ENCODE measurements around the gene GRIPAP1.
A peak's percentile ranks its signal among the peaks of the same experiment; 100 is the strongest.

Gene GRIPAP1

GRCh38 chrX:49037883-49038475 is 35.9 kb upstream of the GRIPAP1 start:
- FAIRE-seq (no peak), DNase-seq (ENCODE audit: insufficient read length, low spot score) (no peak)
- TF ChIP-seq POLR2A (IDR thresholded peaks at IDR 0.05; ENCODE audit: low read depth, low read length) (no peak), TAF1 (IDR thresholded peaks at IDR 0.05; ENCODE audit: low read depth, low read length) (no peak), POU2F2 (IDR thresholded peaks at IDR 0.05; ENCODE audit: low read depth, low read length) (no peak), POLR2AphosphoS5 (IDR thresholded peaks at IDR 0.05; ENCODE audit: low read depth, low read length) (no peak), PAX5 (IDR thresholded peaks at IDR 0.05; ENCODE audit: insufficient read depth, low read length, severe bottlenecking) (no peak), SPI1 (IDR thresholded peaks at IDR 0.05; ENCODE audit: low read depth, low read length) (no peak)

DNA sequence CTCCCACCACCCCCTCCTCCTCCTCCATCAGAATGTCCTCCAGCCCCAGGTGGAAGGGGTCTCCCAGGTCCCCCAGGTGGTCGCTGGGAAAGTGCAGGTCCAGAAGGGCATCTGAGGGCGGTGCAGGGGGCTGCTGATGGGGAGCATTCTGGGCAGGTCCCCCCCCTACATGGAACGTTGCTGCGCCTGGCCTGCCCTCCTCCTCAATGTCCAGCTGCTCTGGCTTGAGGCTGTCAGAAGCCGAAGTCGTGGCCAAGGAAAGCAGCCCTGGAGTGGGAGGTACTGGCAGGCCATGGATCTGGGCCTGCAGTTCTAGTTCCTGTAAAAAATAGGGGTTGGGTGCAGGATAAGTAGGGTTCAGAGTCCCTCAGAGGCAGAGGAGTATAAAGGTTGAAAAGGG is 28.2 kb upstream of the GRIPAP1 start:
- FAIRE-seq (no peak), DNase-seq (ENCODE audit: insufficient read length, low spot score) (no peak)
- TF ChIP-seq POLR2A (IDR thresholded peaks at IDR 0.05; ENCODE audit: low read depth, low read length), result no peak

GRCh38 chrX:49029876-49030275 is 27.8 kb upstream of the GRIPAP1 start:
- DNase-seq (ENCODE audit: insufficient read length, low spot score) (no peak), FAIRE-seq (no peak)
- no peak for TF ChIP-seq TAF1 (IDR thresholded peaks at IDR 0.05; ENCODE audit: low read depth, low read length)
- TF ChIP-seq PAX5 (IDR thresholded peaks at IDR 0.05; ENCODE audit: insufficient read depth, low read length, severe bottlenecking), result no peak
- no peak for TF ChIP-seq POLR2A (IDR thresholded peaks at IDR 0.05; ENCODE audit: low read depth, low read length)
- TF ChIP-seq POU2F2 (IDR thresholded peaks at IDR 0.05; ENCODE audit: low read depth, low read length), result no peak
- no peak for TF ChIP-seq SPI1 (IDR thresholded peaks at IDR 0.05; ENCODE audit: low read depth, low read length)

- DNase-seq (ENCODE audit: insufficient read length, low spot score) (no peak), FAIRE-seq (peak; percentile 51)
- TF ChIP-seq TAF1 (IDR thresholded peaks at IDR 0.05; ENCODE audit: low read depth, low read length) (no peak), POLR2AphosphoS5 (IDR thresholded peaks at IDR 0.05; ENCODE audit: low read depth, low read length) (no peak), PAX5 (IDR thresholded peaks at IDR 0.05; ENCODE audit: insufficient read depth, low read length, severe bottlenecking) (no peak), POLR2A (IDR thresholded peaks at IDR 0.05; ENCODE audit: low read depth, low read length) (no peak), SPI1 (IDR thresholded peaks at IDR 0.05; ENCODE audit: low read depth, low read length) (no peak), POU2F2 (IDR thresholded peaks at IDR 0.05; ENCODE audit: low read depth, low read length) (no peak)
Observed at GRCh38 chrX:49019599-49020249, 17.7 kb upstream of the GRIPAP1 start.

DNA sequence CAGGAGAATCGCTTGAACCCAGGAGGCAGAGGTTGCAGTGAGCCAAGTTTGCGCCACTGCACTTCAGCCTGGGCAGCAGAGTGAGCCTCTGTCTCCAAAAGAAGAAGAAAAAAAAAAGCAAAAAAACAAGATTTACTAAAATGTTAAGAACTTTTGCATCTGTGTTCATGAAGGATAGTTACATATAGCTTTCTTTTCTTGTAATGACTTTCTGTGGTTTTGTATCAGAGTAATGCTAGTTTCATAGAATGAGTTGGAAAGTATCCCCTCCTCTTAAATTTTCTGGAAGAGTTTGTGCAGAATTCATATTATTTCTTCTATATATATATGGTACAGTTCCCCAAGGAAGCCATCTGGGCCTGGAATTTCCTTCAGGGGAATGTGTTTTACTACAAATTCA is 17.0 kb upstream of the GRIPAP1 start:
- FAIRE-seq (no peak), DNase-seq (ENCODE audit: insufficient read length, low spot score) (no peak)
- TF ChIP-seq POU2F2 (IDR thresholded peaks at IDR 0.05; ENCODE audit: low read depth, low read length) (no peak), PAX5 (IDR thresholded peaks at IDR 0.05; ENCODE audit: insufficient read depth, low read length, severe bottlenecking) (no peak), TAF1 (IDR thresholded peaks at IDR 0.05; ENCODE audit: low read depth, low read length) (no peak), POLR2AphosphoS5 (IDR thresholded peaks at IDR 0.05; ENCODE audit: low read depth, low read length) (no peak), SPI1 (IDR thresholded peaks at IDR 0.05; ENCODE audit: low read depth, low read length) (no peak), POLR2A (IDR thresholded peaks at IDR 0.05; ENCODE audit: low read depth, low read length) (no peak)

DNA sequence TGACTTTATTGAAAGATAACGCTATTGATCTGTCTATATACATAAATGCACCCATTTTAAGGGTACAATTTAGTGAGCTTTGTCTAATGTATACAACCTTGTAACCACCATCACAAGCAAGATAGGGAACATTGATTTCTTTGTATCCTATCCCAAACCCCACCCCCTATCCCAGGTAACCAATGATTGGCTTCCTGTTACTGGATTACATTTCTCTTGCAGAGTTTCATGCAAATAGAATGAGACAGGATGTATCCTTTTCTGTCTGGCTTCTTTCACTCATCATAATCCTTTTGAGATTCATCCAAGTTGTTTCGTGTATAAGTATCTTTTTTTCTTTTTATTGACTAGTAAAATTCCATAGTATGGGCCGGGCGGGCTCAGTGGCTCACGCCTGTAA is 1.6 kb upstream of the GRIPAP1 start:
- TF ChIP-seq SPI1 (IDR thresholded peaks at IDR 0.05; ENCODE audit: low read depth, low read length), result no peak
- no peak for TF ChIP-seq POLR2AphosphoS5 (IDR thresholded peaks at IDR 0.05; ENCODE audit: low read depth, low read length)
- no peak for TF ChIP-seq POU2F2 (IDR thresholded peaks at IDR 0.05; ENCODE audit: low read depth, low read length)
- no peak for TF ChIP-seq TAF1 (IDR thresholded peaks at IDR 0.05; ENCODE audit: low read depth, low read length)
- no peak for TF ChIP-seq PAX5 (IDR thresholded peaks at IDR 0.05; ENCODE audit: insufficient read depth, low read length, severe bottlenecking)
- no peak for TF ChIP-seq POLR2A (IDR thresholded peaks at IDR 0.05; ENCODE audit: low read depth, low read length)
- FAIRE-seq, result no peak
- no peak for DNase-seq (ENCODE audit: insufficient read length, low spot score)

DNA sequence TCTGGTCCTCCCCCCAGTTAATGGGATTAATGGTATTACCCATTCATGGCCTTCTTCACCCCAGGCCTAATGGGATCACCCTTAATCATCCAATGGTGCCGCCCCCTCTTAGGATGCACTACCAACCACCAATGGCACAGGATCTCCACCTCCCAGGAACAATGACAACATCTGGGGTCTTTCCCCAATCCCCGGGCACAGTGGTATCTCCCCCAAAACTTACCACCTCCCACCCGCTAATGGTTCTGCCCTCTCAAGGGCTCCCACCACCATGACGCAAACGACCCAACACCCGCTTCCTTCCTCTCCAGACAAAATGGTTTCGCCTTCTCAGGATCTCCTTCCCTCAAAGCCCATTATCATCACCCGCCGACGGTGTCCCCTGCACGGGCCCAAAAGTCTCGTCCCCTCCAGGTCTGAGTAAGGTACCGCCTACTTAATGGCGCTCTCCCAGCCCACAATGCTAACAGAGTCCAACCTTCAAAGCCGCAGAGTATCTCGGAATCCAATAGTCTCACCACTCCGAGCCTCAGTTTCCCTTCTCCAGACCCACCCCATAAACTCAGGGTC is 458 bp downstream of the GRIPAP1 start:
- no peak for TF ChIP-seq POU2F2 (IDR thresholded peaks at IDR 0.05; ENCODE audit: low read depth, low read length)
- peak; percentile 36; the same call in 1 of the 2 replicates for TF ChIP-seq SPI1 (IDR thresholded peaks at IDR 0.05; ENCODE audit: low read depth, low read length)
- no peak for DNase-seq (ENCODE audit: insufficient read length, low spot score)
- FAIRE-seq, result peak; percentile 9

DNA sequence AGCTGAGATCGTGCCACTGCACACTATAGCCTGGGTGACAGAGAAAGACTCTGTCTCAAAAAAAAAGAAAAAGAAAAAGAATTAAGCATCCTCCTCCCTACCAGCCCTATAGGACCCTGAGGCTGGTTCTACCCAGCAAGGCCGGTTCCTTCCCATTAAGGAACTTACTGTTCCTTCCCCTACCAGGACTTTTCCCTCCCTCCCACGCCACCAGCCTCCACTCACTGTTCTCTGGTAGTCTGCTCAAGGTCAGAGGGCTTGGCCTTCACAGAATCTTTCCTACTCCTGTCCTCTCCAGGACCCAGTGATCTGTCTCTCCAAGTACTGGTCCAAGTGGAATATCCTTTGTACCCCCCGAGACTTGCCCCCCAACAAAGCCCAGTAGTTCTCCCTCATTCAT is 1.4 kb downstream of the GRIPAP1 start:
- TF ChIP-seq SPI1 (IDR thresholded peaks at IDR 0.05; ENCODE audit: low read depth, low read length) (no peak), TAF1 (IDR thresholded peaks at IDR 0.05; ENCODE audit: low read depth, low read length) (no peak), POU2F2 (IDR thresholded peaks at IDR 0.05; ENCODE audit: low read depth, low read length) (no peak), POLR2A (IDR thresholded peaks at IDR 0.05; ENCODE audit: low read depth, low read length) (no peak), POLR2AphosphoS5 (IDR thresholded peaks at IDR 0.05; ENCODE audit: low read depth, low read length) (no peak), PAX5 (IDR thresholded peaks at IDR 0.05; ENCODE audit: insufficient read depth, low read length, severe bottlenecking) (no peak)
- DNase-seq (ENCODE audit: insufficient read length, low spot score) (no peak), FAIRE-seq (no peak)

DNA sequence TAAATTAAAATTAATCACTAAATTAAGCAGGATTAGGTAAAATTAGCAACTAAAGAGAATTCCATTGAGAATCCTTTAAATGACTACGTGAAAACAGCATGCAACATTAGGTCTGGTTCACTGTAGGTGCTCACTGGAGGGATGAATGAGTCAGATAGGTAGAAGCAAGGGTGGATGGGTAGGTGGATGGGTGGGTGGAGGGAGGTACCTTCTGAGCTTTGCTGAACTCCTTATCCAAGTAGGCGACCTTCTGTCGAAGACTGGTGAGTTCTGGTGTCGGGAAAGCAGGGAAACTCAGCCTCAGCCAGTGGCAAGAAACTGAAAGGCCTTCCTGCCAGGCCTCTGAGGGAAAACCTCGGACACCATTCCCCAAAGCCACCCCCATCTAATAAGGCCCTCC is 3.0 kb downstream of the GRIPAP1 start:
- DNase-seq (ENCODE audit: insufficient read length, low spot score), result no peak
- FAIRE-seq, result peak; percentile 58
- TF ChIP-seq POU2F2 (IDR thresholded peaks at IDR 0.05; ENCODE audit: low read depth, low read length), result no peak
- no peak for TF ChIP-seq POLR2A (IDR thresholded peaks at IDR 0.05; ENCODE audit: low read depth, low read length)
- TF ChIP-seq PAX5 (IDR thresholded peaks at IDR 0.05; ENCODE audit: insufficient read depth, low read length, severe bottlenecking), result no peak
- no peak for TF ChIP-seq SPI1 (IDR thresholded peaks at IDR 0.05; ENCODE audit: low read depth, low read length)
- no peak for TF ChIP-seq TAF1 (IDR thresholded peaks at IDR 0.05; ENCODE audit: low read depth, low read length)
- no peak for TF ChIP-seq POLR2AphosphoS5 (IDR thresholded peaks at IDR 0.05; ENCODE audit: low read depth, low read length)

DNA sequence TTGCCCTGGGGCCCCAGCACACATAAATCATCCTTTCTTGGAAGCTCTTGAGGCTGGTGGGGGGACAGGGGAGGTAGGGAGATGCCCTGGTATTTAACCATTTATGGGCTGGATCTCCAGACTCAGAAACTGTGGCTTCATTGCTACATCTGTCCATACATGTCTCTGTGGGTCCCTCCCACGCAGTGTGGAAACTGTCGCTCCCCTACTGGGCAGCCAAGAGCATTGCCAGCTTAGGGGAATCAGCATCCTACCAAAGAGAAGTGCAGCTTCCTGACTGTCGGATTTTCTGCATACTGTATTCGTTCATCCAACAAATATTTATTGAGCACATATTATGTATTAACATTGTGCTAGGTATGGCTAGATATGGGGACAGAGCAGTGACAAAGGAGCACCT is 3.7 kb downstream of the GRIPAP1 start:
- FAIRE-seq, result no peak
- no peak for TF ChIP-seq PAX5 (IDR thresholded peaks at IDR 0.05; ENCODE audit: insufficient read depth, low read length, severe bottlenecking)
- TF ChIP-seq SPI1 (IDR thresholded peaks at IDR 0.05; ENCODE audit: low read depth, low read length), result no peak
- TF ChIP-seq TAF1 (IDR thresholded peaks at IDR 0.05; ENCODE audit: low read depth, low read length), result no peak
- TF ChIP-seq POLR2AphosphoS5 (IDR thresholded peaks at IDR 0.05; ENCODE audit: low read depth, low read length), result no peak
- TF ChIP-seq POLR2A (IDR thresholded peaks at IDR 0.05; ENCODE audit: low read depth, low read length), result no peak
- TF ChIP-seq POU2F2 (IDR thresholded peaks at IDR 0.05; ENCODE audit: low read depth, low read length), result no peak
- DNase-seq (ENCODE audit: insufficient read length, low spot score), result no peak

All from GM12891 (cell line).